GM12891 (cell line): ENCODE measurements around the gene COL20A1.

Experiments used
- DNase-seq: peaks from one replicate; pipeline ENCODE4 v3.0.0; 2011; ENCODE audit warnings: low spot score; ENCODE audit not compliant: insufficient read length
- FAIRE-seq: peaks from 2 replicates; lab custom pipeline; 2011; peaks lifted over from hg19 to GRCh38; lab: Jason Lieb, UNC
- PAX5 ChIP-seq: IDR thresholded peaks from 2 replicates; pipeline ENCODE4 v1.6.1; 2011; ENCODE audit warnings: low read length, moderate library complexity, mild to moderate bottlenecking; ENCODE audit not compliant: insufficient read depth, severe bottlenecking
- POLR2A ChIP-seq: IDR thresholded peaks from 2 replicates; pipeline ENCODE4 v1.6.1; 2011; ENCODE audit warnings: low read depth, low read length, control low read depth
- POLR2AphosphoS5 ChIP-seq: IDR thresholded peaks from 2 replicates; pipeline ENCODE4 v1.6.1; 2011; ENCODE audit warnings: low read depth, low read length, control low read depth
- POU2F2 ChIP-seq: IDR thresholded peaks from 2 replicates; pipeline ENCODE4 v1.6.1; 2011; ENCODE audit warnings: low read depth, mild to moderate bottlenecking, control low read depth, low read length, moderate library complexity
- SPI1 ChIP-seq: IDR thresholded peaks from 2 replicates; pipeline ENCODE4 v1.6.1; 2011; ENCODE audit warnings: low read depth, low read length, control low read depth
- TAF1 ChIP-seq: IDR thresholded peaks from 2 replicates; pipeline ENCODE4 v1.6.1; 2011; ENCODE audit warnings: low read depth, low read length, control low read depth

Gene COL20A1

GRCh38 chr20:63277466-63278272 lies 15.3 kb upstream of the COL20A1 start:
- FAIRE-seq = no peak
- TF ChIP-seq PAX5 (no peak), POLR2A (no peak), SPI1 (no peak), POLR2AphosphoS5 (no peak), POU2F2 (no peak)

GRCh38 chr20:63278661-63279060 lies 14.3 kb upstream of the COL20A1 start:
- FAIRE-seq (no peak), DNase-seq (no peak)
- no peak for TF ChIP-seq SPI1
- no peak for TF ChIP-seq POLR2A
- TF ChIP-seq POU2F2 = no peak
- TF ChIP-seq TAF1 = no peak
- TF ChIP-seq PAX5 = no peak
- no peak for TF ChIP-seq POLR2AphosphoS5

More at GRCh38 chr20:63277466-63278272, 15.3 kb upstream of the COL20A1 start:
- no peak for DNase-seq

DNA sequence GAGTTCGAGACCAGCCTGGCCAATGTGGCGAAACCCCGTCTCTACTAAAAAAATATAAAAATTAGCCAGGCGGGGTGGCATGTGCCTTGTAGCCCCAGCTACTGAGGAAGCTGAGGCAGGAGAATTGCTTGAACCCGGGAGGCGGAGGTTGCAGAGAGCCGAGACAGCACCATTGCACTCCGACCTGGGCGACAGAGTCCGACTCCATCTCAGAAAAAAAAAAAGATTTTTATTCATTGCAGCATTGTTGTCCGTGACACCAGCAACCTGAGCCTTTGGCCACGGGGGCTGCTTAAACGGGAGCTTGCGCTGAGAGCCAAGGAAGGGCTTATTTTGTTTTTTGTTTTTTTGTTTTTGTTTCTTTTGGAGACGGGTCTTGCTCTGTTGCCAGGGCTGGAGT lies 13.1 kb upstream of the COL20A1 start:
- DNase-seq (no peak), FAIRE-seq (no peak)
- TF ChIP-seq SPI1 (no peak), PAX5 (no peak), POLR2AphosphoS5 (no peak)

DNA sequence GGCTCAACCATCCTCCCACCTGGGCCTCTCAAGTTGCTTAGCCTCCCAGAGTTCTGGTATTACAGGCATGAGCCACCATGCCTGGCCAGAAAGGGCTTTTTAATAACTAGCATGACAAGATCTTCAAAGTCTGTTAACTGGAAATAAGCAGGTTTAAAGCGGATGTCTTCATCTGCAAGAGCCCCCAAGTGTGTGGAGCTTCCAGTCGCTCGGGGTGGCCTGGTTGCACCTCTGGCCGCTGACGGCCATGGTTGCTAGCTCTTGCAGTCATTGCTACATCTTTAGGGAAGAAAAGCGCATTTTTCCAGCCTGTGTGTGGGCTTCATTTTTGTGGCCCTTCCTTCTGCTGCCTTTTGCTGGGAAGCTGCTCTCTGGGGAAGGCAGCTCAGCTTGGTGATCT lies 12.6 kb upstream of the COL20A1 start:
- FAIRE-seq = no peak
- no peak for TF ChIP-seq POLR2AphosphoS5
- no peak for DNase-seq

GRCh38 chr20:63280929-63281545 lies 11.9 kb upstream of the COL20A1 start:
- TF ChIP-seq TAF1 (no peak), SPI1 (no peak), POLR2AphosphoS5 (no peak), POLR2A (no peak), POU2F2 (no peak), PAX5 (no peak)
- no peak for DNase-seq
- no peak for FAIRE-seq

DNA sequence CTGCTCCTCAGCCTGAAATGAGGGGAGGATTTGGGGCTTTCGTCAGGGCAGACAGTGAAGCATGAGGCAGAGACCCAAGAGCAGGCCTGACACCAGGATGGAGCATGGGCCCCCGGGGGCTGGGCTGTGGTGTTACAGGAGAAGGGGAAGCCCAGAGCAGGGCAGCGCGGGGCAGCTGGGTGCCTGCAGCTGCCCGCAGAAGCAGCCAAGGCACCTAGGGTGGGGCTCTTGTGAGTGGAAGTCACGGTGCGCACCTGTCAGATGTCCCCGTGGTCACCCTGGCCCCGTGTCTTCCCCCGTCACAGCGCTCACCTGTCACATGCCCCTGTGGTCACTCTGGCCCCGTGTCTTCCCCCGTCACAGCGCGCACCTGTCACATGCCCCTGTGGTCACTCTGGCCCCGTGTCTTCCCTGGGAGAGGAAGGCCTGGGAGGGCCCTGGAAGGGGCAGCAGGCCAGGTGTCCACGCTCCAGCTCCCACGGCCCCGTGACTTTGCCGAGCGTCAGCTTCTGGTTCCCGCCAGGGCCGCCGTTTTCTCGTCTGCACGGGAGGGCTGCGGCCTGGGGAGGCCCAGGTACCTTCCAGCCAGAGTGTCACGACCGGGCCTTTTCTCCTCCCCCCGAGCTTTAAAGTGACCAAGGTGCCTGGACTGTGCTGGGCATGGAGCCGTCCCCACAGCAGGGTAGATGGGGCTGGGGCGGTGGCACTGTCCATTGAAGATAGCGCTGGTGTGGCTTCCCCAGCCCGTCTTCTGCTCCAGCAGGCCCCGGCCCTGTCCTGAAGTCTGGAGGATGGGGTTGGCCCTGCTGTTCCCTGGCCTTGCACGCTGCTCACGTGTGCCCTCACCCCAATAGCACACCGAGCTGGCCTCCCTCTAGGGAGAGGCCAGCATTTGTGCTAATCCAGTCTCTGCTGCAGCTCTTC lies 11.0 kb upstream of the COL20A1 start:
- DNase-seq (no peak), FAIRE-seq (no peak)
- TF ChIP-seq TAF1 (no peak), POLR2A (no peak), POU2F2 (no peak), SPI1 (no peak), PAX5 (no peak), POLR2AphosphoS5 (no peak; the same call in 1 of the 2 replicates)

DNA sequence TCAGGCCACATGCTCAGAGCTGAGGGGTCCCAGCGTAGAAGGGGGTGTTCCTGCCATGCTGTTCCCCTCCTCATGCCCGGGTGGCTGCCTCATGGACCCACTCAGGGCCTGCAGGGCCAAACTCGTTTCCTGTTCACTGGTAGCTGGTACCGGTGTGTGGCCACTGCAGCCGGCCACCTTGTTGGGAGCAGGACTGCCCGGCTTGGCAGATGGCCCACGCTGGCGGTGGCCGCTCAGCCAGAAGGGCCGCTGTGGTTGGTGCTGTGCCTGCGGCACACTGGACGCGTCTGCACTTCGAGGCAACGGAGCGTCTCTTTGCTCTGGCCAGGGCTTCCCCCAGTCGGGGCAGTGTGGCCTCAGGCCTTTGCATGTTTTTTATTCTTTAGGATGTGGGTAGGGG lies 10.0 kb upstream of the COL20A1 start:
- no peak for DNase-seq
- no peak for FAIRE-seq
- no peak for TF ChIP-seq TAF1
- TF ChIP-seq POU2F2 = no peak
- TF ChIP-seq POLR2A = no peak
- TF ChIP-seq PAX5 = no peak
- no peak for TF ChIP-seq SPI1
- no peak for TF ChIP-seq POLR2AphosphoS5

GRCh38 chr20:63283397-63284082 lies 9.4 kb upstream of the COL20A1 start:
- no peak for FAIRE-seq
- DNase-seq = no peak
- TF ChIP-seq POU2F2 = no peak
- TF ChIP-seq POLR2A = no peak
- TF ChIP-seq SPI1 = no peak
- no peak for TF ChIP-seq POLR2AphosphoS5
- TF ChIP-seq PAX5 = no peak
- no peak for TF ChIP-seq TAF1

- DNase-seq (no peak), FAIRE-seq (no peak)
- TF ChIP-seq SPI1 (no peak), PAX5 (no peak), TAF1 (no peak)
These were observed 8.9 kb upstream of the COL20A1 start for GRCh38 chr20:63284083-63284440.

GRCh38 chr20:63284544-63284949 lies 8.4 kb upstream of the COL20A1 start:
- FAIRE-seq = no peak

More at GRCh38 chr20:63284544-63284949, 8.4 kb upstream of the COL20A1 start:
- no peak for TF ChIP-seq POLR2A
- no peak for TF ChIP-seq POU2F2
- TF ChIP-seq TAF1 = no peak
- no peak for TF ChIP-seq SPI1
- TF ChIP-seq PAX5 = no peak
- TF ChIP-seq POLR2AphosphoS5 = no peak
- no peak for DNase-seq
